ENCODE data around the gene ZSWIM1.

- no peak for TF ChIP-seq CTCF (IDR thresholded peaks at IDR 0.05; ENCODE audit: borderline replicate concordance, extremely low read depth, low read length, poor library complexity, severe bottlenecking)
- no peak for TF ChIP-seq EZH2 (IDR thresholded peaks at IDR 0.05; ENCODE audit: borderline replicate concordance, low read depth, low read length, severe bottlenecking)
Measured at GRCh38 chr20:45835329-45835765, 45.7 kb upstream of the ZSWIM1 start.
